T-helper 2 cell (primary cell): ENCODE data around the gene CLIC1.
"Not testable (repeated sequence)": the region's sequence is repeated elsewhere in the genome, so short reads cannot be mapped to it uniquely, and the experiment has no call there.

Experiments used
- DNase-seq, 5 experiments: peaks; one replicate each; pipeline versions ENCODE4 v3.0.0 to v3.0.0-alpha.2; 2012 to 2022

CLIC1 gene

DNA sequence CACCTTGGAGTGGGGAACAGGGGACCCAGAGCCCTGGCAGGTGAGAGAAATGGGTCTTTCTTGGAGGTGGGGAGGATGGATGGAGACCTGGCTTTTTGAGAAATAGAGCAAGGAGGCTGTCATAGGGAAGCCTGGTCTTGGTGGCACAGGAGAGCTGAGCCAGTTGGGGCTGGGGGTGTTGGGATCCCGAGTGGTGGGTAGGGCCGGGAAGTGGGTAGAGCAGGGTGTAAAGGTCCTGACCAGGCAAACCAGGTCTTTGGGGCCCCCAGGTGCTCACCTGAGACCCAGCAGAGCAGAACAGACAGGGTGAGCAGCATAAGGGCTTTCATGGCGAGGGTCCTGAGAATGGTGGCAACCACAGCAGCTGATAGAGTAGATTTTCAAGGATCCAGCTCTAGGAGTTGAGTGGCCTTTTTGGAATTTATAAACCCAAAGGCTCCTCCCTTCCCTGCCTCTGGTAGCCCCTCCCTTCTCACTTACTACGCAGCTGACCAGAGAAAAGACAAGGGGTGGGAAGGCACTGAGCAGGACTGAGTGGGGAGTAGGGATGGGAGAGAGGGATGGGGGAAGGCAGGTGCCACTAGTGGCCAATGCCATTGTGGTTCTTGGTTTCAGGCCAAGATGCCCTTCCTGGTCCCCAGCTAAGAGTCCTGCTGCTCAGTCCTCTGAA, 14.8 kb downstream of the CLIC1 start, which contains the start of gene LY6G6C:
Gene LY6G6C, minus strand, starts transcription at position 396 of the 670 bp plus-strand sequence. Its CDS starts 67 bp downstream, at position 329.
- DNase-seq: no peak

DNA sequence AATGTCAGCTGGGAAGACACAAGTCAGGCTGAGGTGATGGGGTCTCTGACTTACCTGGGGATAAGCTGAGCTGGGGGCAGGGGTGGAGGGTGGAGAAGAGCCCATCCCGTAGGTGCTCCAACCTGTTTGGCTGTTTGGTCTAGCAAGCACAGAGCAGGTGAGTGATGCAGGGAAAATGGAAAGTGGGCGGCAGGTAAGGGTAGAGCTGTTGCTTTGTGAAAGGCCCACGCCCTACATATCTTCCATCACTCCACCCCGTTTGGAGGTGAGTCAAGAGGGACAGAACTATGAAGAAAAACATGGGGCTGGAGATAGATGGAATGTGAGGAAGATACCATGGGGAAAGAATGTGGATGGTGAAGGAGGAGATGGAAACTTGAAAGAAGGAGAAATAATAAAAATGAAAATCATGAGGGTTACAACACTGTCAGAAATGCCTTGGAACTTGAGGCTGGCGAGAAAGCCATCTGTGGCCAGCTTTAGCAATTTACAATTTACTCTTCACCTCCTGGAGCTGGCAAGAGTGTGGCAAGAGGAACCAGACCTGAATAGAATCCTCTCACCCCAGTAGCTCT, 16.0 kb downstream of the CLIC1 start:
- no peak for DNase-seq

GRCh38 chr6:31719001-31719400, 17.3 kb downstream of the CLIC1 start:
- no peak for DNase-seq

DNA sequence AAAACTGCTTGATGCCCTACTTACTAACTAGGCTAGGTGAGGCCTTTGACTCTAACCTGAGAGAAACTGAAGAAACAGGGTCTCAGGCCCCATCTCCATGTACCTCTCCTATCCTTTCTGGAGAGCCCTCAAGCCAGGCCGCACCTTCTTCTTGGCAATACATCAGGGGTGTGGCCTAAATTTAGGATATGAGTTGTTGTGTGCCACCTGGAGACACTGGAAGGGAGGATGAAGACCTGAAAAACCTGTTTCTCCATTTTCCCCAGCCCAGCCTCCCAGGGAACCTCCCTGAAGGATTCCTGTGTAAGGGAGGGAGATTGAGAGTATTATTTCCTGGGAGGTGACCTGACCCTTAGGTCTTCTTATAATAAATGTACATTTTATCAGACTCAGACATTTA, 18.1 kb downstream of the CLIC1 start:
- DNase-seq: no peak

DNA sequence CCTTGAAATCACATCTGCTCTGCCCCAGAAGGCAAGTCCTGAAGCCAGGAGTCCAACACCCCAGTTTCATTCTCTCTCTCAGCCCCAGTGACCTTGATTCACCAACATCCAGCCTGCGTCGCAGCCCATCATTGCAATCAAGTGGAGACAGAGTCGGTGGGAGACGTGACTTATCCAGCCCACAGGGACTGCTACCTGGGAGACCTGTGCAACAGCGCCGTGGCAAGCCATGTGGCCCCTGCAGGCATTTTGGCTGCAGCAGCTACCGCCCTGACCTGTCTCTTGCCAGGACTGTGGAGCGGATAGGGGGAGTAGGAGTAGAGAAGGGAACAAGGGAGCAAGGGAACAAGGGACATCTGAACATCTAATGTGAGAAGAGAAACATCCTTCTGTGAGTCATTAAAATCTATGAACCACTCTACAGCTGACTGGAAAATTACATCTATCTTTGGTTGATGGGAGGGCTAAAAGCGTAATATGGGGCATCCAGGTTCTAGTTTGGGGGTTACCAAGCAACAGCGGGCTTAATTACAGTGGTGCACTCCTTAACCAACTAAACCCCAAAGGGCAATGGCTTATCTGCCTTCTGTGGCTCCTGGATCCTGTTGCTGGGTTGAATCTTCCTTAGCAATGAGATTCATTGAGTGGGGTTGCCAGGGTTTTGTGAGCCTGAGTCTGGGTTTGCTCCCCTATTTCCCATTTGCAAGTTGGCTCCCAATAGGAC, 18.7 kb downstream of the CLIC1 start:
- DNase-seq: no peak

DNA sequence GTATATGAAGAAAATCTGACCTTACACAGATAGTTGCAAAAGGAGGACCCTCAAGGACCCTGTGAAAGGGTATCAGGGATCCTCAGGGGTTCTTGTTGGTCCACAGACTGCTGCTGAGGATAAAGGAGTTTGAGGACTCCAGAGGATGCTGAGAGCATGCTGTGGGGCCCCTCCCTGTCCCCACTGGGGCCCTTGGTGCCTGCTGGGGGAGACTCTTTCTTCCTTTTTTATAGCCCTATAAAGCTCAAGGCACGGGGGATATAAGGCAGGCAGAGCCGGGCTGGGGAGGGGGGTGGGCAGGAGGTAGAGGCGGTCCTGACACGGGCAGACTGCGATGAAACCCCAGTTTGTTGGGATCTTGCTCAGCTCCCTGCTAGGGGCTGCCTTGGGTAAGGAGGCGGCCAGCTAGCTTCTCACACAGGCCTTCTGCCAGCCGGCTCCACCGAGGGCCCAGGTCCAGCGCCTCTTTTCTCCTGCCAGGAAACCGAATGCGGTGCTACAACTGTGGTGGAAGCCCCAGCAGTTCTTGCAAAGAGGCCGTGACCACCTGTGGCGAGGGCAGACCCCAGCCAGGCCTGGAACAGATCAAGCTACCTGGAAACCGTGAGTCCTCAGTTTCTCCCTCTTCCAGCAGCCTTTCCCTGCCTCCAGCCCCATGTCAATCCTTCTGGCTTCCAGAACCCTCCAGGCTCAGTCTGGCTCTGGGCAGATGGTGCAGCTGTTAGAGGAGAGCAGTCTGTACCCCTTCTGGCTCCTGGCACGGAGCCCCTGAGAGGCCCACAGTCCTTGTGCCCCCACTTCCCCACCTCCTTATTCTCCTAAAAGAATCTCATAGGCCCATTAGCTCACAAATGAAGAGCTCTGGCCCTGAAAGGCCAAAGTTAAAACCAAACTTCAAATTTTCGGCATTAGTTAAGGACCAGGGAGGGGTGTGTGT, 21.0 kb downstream of the CLIC1 start, which contains the start of gene LY6G6D:
Gene LY6G6D, plus strand, starts transcription at position 327 of the 937 bp plus-strand sequence. Its CDS starts 8 bp downstream, at position 335.
- DNase-seq: no peak

GRCh38 chr6:31713991-31714684, 22.2 kb downstream of the CLIC1 start:
- DNase-seq: no peak

- DNase-seq: no peak
Observed at GRCh38 chr6:31713465-31713864, 22.9 kb downstream of the CLIC1 start.

DNA sequence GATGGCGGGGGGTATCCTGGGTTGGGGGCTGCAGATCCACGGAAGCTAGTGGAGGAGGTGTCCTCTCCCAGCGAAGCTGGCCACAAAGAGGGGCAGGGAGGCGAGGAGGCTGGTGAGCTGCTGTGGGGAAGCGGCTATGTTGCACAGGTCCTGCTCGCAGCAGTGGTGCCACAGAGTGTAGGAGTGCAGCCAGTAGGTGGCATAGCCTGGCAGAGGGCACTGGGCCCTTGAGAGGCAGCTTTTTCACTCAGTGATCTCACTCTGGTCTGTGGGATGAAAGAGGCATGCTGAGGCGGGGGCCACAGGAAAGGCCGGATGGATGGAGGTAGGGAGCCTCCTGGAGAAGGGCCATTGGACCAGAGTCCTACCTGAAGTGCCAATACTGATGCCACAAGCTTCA, 24.0 kb downstream of the CLIC1 start:
- DNase-seq: peak in 1 of 5 experiments; percentile 63

DNA sequence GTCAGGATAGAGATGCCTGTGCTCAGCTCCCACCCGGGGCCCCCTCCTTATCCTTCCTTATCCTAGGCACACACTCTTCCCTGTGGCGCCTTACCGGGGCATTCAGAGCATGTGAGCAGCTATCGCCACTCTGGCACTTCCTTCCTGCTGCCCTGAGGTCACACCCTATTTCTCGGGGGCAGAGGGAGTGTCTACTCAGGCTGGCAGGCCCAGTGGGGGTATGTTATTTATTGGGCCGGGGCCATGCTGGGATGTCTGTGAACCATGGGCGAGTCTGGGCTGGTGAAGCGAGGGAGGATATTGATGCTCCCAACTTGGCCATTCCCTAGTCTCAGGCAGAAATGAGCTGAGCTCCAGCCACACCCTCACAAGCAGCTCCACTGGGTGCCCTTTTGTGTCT, 25.1 kb downstream of the CLIC1 start:
- DNase-seq: no peak

DNA sequence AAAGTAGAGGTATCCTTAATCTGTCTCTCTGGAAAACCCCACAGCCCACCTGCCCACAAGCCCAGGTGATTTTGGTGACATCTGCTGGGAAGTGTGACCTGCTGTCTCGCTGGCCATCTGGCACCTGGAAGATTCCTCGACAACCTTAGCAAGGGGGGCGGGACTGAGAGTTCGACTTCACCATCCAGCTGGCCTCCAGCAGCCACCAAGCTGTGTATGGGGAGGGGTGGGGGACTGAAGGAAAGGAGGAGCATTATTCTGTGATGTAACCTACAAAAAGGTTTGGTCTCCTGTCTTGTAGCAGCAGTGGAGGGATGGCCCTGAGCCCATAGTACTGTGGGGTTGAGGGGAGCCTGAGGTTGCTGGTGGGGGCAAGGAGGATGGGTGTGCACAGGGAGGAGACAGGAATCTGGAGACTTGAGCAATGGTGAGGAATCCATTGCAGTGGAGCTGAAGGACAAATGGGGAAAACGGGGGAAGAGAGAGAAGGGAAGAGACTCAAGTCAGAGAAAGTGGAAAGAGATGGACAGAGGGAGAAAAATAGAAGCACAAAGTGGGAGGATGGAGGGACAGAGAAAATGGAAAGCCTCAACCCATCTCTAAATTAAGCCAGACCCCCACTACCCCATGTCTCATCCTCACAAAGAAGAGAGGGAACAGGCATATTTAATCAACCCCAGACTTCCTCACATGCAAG, 25.7 kb downstream of the CLIC1 start:
- no peak for DNase-seq

GRCh38 chr6:31709157-31709556, 27.2 kb downstream of the CLIC1 start:
- not testable (repeated sequence) for DNase-seq

GRCh38 chr6:31708224-31708623, 28.1 kb downstream of the CLIC1 start:
- no peak for DNase-seq

DNA sequence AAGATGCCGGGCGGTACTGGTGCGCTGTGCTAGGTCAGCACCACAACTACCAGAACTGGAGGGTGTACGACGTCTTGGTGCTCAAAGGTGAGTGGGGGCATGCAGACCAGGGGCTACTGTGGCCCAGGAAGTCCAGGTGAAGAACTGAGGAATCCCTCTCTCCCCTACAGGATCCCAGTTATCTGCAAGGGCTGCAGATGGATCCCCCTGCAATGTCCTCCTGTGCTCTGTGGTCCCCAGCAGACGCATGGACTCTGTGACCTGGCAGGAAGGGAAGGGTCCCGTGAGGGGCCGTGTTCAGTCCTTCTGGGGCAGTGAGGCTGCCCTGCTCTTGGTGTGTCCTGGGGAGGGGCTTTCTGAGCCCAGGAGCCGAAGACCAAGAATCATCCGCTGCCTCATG, 28.6 kb downstream of the CLIC1 start:
- DNase-seq: no peak

GRCh38 chr6:31706599-31706998, 29.7 kb downstream of the CLIC1 start, which contains the start of gene LY6G6F:
LY6G6F (plus strand) TSS chr6:31706866; CDS start chr6:31706907, 41 bp downstream.
- DNase-seq: no peak

DNA sequence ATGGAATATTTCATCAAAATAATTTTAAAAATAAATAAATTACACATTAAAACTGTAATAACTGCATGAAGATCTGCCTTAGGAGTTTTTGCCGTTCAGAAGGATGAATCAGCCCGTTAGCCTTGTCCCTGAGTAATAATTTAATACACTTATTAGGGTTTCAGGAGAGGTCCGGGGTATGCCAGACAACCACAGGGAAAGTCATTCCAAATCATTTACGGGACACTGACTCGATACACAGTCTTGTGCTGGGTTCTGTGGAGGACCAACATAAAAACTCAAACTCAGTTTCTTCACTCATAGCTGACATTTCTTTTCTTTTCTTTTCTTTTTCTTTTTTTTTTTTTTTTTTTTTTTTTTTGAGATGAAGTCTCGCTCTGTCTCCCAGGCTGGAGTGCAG, 30.4 kb downstream of the CLIC1 start:
- no peak for DNase-seq

GRCh38 chr6:31702819-31703716, 33.3 kb downstream of the CLIC1 start, which contains the start of gene ABHD16A:
ABHD16A (minus strand) TSS chr6:31703324; CDS start chr6:31703281, 43 bp downstream.
- peak; percentile 90 to 99 (median 95) for DNase-seq

DNA sequence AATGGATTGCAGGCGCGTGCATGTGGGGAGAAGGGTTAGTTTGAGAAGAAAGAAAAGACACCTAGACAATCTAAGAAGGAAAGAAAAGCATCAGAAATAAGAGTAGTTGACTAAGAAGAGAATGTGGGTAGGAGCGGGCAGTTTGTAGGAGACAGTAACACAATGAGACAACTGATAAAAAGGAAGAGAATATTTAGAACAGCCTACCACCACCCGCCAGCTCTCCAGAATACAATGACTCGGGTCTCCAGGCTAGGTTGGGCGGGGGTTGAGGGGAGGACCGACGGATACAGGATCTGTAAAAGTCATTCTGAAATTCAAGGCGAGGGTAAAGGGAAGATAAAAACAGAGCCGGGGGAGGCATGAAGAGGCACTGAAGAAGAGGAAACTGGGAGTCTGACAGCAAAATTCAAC, 33.9 kb downstream of the CLIC1 start:
- DNase-seq: peak in 2 of 5 experiments; percentile 6 to 42

- DNase-seq: no peak
Observed at GRCh38 chr6:31701666-31702404, 34.5 kb downstream of the CLIC1 start.
